GM21528 (cell line): Measurements from ENCODE around the gene CTSH.
"Not testable (repeated sequence)": the region's sequence is repeated elsewhere in the genome, so short reads cannot be mapped to it uniquely, and the experiment has no call there.

Experiments used
- ATAC-seq: cut with Tn5 transposase; IDR thresholded peaks from one replicate; pipeline ENCODE4 v1.9.1; 2021; ENCODE audit warnings: mild to moderate bottlenecking, moderate library complexity; ENCODE audit not compliant: unreplicated experiment, low FRiP score

The CTSH gene

GRCh38 chr15:78925076-78925624 lies 19.7 kb downstream of the CTSH start:
- no peak for ATAC-seq

- ATAC-seq, result no peak
These were observed 21.1 kb downstream of the CTSH start for GRCh38 chr15:78923480-78924360.

GRCh38 chr15:78923015-78923414 lies 21.8 kb downstream of the CTSH start:
- no peak for ATAC-seq

GRCh38 chr15:78922527-78922926 lies 22.3 kb downstream of the CTSH start:
- no peak for ATAC-seq

- no peak for ATAC-seq
These were observed 22.9 kb downstream of the CTSH start for GRCh38 chr15:78921940-78922339.

GRCh38 chr15:78921517-78921916 lies 23.3 kb downstream of the CTSH start:
- no peak for ATAC-seq

GRCh38 chr15:78917888-78918287 lies 27.0 kb downstream of the CTSH start:
- no peak for ATAC-seq

- no peak for ATAC-seq
These were observed 28.8 kb downstream of the CTSH start for GRCh38 chr15:78916088-78916487.

- ATAC-seq, result no peak
These were observed 29.3 kb downstream of the CTSH start for GRCh38 chr15:78915341-78916087.

GRCh38 chr15:78914027-78914764 lies 30.6 kb downstream of the CTSH start:
- ATAC-seq, result no peak

- ATAC-seq, result no peak
These were observed 31.8 kb downstream of the CTSH start for GRCh38 chr15:78913012-78913411.

GRCh38 chr15:78912316-78912715 lies 32.5 kb downstream of the CTSH start:
- ATAC-seq, result no peak

GRCh38 chr15:78910271-78910670 lies 34.6 kb downstream of the CTSH start:
- ATAC-seq, result no peak

- no peak for ATAC-seq
These were observed 35.0 kb downstream of the CTSH start for GRCh38 chr15:78909791-78910228.

GRCh38 chr15:78909160-78909695 lies 35.6 kb downstream of the CTSH start:
- ATAC-seq, result no peak

- ATAC-seq, result no peak
These were observed 37.3 kb downstream of the CTSH start for GRCh38 chr15:78907577-78907976.

- no peak for ATAC-seq
These were observed 38.6 kb downstream of the CTSH start for GRCh38 chr15:78906316-78906620.

GRCh38 chr15:78904599-78905358 lies 40.1 kb downstream of the CTSH start:
- no peak for ATAC-seq

- ATAC-seq, result not testable (repeated sequence)
These were observed 42.4 kb downstream of the CTSH start for GRCh38 chr15:78902281-78903032.
